ENCODE measurements around the gene YY1.

Gene YY1

GRCh38 chr14:100238419-100239210 lies at the start of gene YY1:
TSS of gene YY1 (plus strand) at chr14:100239144. CDS start at chr14:100239245, 101 bp downstream.
- peak; percentile 98 to 99 for DNase-seq (ENCODE audit: low read depth in 2 of 2)
- TF ChIP-seq, protein P1, sequence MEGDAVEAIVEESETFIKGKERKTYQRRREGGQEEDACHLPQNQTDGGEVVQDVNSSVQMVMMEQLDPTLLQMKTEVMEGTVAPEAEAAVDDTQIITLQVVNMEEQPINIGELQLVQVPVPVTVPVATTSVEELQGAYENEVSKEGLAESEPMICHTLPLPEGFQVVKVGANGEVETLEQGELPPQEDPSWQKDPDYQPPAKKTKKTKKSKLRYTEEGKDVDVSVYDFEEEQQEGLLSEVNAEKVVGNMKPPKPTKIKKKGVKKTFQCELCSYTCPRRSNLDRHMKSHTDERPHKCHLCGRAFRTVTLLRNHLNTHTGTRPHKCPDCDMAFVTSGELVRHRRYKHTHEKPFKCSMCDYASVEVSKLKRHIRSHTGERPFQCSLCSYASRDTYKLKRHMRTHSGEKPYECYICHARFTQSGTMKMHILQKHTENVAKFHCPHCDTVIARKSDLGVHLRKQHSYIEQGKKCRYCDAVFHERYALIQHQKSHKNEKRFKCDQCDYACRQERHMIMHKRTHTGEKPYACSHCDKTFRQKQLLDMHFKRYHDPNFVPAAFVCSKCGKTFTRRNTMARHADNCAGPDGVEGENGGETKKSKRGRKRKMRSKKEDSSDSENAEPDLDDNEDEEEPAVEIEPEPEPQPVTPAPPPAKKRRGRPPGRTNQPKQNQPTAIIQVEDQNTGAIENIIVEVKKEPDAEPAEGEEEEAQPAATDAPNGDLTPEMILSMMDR (IDR thresholded peaks at IDR 0.05; ENCODE audit: low read depth, low read length) = no peak
- H3K4me3 ChIP-seq (replicated peaks in 1 of 2; ENCODE audit: low read depth in 2 of 2, low read length in 2 of 2) = peak within 1 kb of the TSS; percentile 85 to 94

DNA sequence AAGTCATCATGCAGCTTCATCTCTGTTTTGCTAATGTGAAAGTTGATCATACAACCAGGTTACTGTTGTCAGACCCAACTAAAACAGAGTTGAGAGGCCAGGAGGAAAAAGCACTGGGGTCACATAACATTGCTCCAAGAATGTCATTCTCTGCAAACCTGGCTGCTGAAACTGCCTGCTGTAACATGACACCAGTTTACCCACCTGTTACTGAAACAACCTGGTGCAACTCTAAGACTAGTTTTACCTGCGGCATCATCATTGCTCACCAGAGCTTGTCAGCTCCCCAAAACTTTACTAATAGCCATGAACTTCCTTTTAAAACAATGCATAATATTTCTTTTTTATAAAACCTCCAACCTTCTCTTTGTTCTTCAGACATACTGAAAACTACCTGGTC lies 48.8 kb upstream of the YY1 start:
- no peak overlapping the region for H3K4me3 ChIP-seq (replicated peaks in 1 of 2; ENCODE audit: low read depth in 2 of 2, low read length in 2 of 2)
- TF ChIP-seq, protein P1 (IDR thresholded peaks at IDR 0.05; ENCODE audit: low read depth, low read length) = no peak
- DNase-seq (ENCODE audit: low read depth in 2 of 2) = no peak

DNA sequence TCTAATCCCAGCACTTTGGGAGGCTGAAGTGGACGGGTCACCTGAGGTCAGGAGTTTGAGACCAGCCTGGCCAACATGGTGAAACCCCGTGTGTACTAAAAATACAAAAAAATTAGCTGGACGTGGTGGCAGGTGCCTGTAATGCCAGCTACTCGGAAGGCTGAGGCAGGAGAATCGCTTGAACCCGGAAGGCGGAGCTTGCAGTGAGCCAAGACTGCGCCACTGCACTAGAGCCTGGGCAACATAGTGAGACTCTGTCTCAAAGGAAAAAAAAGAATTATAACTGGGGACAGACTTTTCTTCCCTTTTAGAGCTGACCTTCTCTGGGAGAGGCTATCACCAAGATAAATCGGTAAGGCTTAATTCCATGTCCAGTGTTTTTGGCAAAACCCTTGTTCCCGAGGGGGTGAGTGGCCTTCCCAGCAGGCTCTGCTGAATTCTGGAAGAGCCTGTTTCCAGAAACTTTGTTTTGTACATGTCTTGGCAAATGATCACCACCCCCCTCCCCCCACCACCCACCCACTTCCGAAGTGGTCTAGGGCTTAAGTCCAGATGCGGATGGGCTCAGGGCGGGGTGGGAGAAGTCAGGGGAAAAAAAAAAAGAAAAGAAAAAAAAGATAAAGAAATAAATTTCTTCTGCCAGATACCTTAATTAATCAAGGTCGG lies 47.2 kb upstream of the YY1 start:
- H3K4me3 ChIP-seq (replicated peaks in 1 of 2; ENCODE audit: low read depth in 2 of 2, low read length in 2 of 2) = no peak overlapping the region
- DNase-seq (ENCODE audit: low read depth in 2 of 2) = peak in 1 of 2 donors; percentile 17
- TF ChIP-seq, protein P1 (IDR thresholded peaks at IDR 0.05; ENCODE audit: low read depth, low read length) = no peak

GRCh38 chr14:100192250-100192671 lies 46.7 kb upstream of the YY1 start:
- no peak for DNase-seq (ENCODE audit: low read depth in 2 of 2)

GRCh38 chr14:100192672-100193416 lies 46.1 kb upstream of the YY1 start:
- TF ChIP-seq, protein P1 (IDR thresholded peaks at IDR 0.05; ENCODE audit: low read depth, low read length) = peak; percentile 82
- peak overlapping the region; percentile 49 for H3K4me3 ChIP-seq (replicated peaks in 1 of 2; ENCODE audit: low read depth in 2 of 2, low read length in 2 of 2)
- peak; percentile 96 to 98 for DNase-seq (ENCODE audit: low read depth in 2 of 2)

More at GRCh38 chr14:100192250-100192671, 46.7 kb upstream of the YY1 start:
- peak overlapping the region; percentile 31 to 49 for H3K4me3 ChIP-seq (replicated peaks in 1 of 2; ENCODE audit: low read depth in 2 of 2, low read length in 2 of 2)
- TF ChIP-seq, protein P1 (IDR thresholded peaks at IDR 0.05; ENCODE audit: low read depth, low read length) = no peak

DNA sequence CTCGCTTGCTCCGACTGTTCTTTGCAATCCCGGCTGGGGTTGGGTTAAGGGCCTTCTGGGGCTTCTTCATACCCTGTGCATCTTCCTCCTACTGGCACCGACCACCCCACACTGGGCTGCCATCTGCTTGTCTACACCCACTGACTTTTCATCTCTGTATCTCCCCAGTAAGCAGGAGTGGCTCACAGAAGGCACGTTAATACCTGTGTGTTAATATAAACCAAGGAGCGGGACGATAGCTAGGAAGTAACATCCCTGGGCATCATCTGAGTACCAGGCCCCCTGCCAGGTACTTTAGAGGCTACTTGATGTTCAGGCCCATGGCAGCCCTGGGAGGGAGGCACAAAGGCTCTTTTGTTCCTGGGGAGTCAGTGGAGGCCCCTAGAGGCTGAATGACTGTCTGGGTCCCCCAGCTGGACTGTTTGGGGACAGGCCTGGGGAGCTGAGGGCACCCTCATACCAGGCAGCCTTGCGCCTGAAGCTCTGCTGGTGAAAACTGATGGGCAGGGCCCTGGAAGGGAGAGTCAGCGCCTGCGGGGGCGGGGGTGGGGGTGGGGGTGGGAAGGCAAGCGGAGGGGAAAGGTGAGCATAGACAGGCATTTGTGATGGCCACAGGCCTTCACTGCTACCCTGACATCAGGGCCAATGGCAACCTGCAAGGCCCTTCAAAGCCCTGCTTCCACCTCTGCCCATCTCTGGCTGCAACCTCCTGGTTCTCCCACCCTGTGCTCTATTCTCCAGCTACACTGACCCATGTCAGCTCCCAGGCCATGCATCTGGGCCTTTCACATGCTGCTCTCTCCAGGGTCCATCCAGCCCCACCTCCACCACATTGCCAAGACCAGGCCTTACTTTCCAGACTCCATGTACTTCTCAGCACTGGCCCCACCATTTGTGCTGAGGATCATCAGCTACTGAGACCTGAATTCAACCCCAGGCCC lies 45.3 kb upstream of the YY1 start:
- TF ChIP-seq, protein P1 (IDR thresholded peaks at IDR 0.05; ENCODE audit: low read depth, low read length) = no peak
- no peak for DNase-seq (ENCODE audit: low read depth in 2 of 2)
- peak overlapping the region; percentile 49 for H3K4me3 ChIP-seq (replicated peaks in 1 of 2; ENCODE audit: low read depth in 2 of 2, low read length in 2 of 2)

Measured in cardiac fibroblast (primary cell).